Amygdala (tissue), 56 donors: ENCODE results near the gene TMEM203.
"Not testable (repeated sequence)": the region's sequence is repeated elsewhere in the genome, so short reads cannot be mapped to it uniquely, and the experiment has no call there.

Experiments used
- DNase-seq, 56 donors: peaks; one replicate each; lab custom pipeline; 2025; lab: John Stamatoyannopoulos, UW

TMEM203 gene, protein sequence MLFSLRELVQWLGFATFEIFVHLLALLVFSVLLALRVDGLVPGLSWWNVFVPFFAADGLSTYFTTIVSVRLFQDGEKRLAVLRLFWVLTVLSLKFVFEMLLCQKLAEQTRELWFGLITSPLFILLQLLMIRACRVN

DNA sequence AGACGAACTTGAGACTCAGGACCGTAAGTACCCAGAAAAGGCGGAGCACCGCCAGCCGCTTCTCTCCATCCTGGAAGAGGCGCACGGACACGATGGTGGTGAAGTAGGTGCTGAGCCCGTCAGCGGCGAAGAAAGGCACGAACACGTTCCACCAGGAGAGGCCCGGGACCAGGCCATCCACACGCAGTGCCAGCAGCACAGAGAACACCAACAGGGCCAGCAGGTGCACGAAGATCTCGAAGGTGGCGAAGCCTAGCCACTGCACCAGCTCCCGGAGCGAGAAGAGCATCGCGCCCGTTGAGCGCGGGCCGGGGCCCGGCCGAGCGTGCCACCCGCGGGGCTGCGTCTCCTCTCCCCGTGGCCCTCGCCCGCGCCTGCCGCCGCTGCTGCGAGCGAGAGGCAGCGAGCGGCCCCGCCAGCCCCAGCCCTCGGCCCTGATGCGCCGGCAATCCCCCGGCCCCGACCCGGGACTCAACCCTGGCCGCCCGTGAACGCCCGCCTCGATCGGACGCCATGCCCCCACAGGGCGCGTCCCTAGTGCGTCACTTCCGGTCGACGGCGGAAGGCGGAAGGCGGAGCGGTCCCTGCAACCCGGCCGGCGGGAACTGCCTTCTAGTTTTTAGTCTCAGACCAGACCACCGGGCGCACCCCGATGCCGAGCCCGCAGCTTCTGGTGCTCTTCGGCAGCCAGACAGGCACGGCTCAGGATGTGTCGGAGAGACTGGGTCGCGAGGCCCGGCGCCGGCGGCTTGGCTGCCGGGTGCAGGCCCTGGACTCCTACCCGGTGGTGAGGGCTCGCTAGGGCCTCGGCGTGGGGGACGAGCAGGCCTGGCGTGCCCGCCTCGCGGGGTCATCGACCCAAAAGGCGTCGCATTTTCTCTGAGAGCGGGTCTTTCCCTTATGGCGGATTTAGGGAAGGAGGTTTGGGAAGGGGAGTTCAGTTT is at the start of gene TMEM203, which contains the start of gene NDOR1:
Gene TMEM203, minus strand, starts transcription at position 523 of the 944 bp plus-strand sequence. Its CDS starts 234 bp downstream, at position 289.
Gene NDOR1, plus strand, starts transcription at position 575 of the 944 bp plus-strand sequence. Its CDS starts 78 bp downstream, at position 653.
- DNase-seq: peak; percentile 32 to 96 (median 85)

DNA sequence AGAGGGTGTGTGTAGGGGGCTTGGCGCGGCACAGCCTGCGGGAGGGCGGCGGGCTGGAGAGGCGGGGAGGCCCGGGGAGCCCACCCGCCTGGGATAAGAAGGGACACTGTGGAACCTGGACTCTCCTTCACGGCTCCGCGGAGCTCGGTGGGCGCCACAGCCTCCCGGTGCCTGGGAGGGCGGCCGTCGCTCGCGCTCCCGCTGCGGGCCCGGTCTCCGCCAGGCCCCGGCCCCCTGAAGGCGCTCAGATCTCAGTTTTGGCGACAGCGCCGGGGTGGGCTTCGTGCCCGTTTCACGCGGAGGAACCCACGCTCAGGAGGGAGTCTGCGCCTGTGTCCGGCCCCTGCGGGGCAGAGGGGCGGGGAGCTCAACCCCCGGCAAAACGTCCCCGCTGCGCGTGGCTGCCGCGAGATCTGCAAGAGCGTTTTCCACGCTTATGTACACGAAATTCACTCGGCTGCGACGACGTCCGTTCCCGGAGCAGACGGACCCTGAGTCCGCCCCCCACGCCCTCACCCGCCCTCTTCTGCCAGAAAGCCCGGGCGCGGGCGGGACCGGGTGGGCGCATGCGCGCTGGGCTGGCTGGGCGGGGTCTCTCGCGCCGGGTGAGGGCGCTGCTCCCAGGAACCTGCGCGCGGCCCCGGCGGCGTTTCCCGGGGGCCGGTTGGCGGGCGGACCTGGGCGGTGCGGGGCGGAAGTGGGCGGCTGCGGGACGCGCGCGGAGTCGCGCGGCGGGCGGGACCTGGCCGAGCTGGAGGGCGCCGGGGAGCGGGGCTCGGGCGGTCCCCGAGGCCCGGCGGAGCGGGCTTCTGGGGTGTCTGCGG is 49.4 kb upstream of the TMEM203 start, which contains the start of gene NELFB:
Gene NELFB, plus strand, starts transcription at position 704 of the 824 bp plus-strand sequence.
- peak; percentile 27 to 96 (median 86) for DNase-seq

DNA sequence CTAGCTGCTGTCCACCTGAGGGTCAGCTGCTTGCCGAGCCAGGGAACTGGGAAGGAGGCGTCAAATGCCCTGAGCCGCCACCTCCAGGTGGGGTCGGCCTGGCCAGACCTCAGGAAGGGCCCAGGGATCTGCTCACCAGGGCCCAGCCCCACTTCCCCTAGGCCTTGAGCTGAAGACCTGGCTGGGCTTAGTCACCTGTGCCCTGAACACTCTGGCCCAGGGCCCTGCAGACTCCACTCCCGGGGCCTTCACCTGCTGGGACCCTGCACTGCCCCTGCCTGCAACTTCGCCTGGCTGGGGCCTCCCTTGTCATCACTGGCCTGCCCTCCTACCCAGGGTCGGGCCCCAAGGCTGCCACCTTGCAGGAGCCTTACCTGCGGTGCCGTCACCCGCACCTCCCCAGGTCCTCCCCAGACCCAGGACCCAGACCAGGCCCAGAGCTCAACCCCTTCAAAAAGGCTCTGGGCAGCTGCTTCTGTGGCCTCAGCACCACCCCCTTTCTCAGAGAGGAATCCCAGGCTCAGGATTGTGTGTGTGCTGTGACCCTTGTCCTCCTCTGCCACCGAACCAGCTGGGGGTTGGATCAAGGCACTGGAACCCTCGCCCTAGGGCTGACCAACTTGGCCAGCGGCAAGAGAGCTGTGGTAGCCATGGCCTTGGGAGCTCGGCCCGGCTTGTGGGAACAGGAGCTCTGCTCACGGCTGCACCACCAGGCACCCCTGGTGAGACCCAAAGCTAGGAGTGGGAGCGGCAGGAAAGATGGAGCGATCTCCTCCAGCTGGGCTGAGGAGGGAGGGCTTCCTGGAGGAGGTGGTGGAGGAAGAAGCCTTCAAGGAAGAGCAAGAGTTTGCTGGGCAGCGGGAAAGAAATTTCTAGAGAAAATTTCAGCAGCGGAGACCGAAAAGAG is 48.5 kb upstream of the TMEM203 start:
- DNase-seq: peak in 1 of 56 donors; percentile 10

DNA sequence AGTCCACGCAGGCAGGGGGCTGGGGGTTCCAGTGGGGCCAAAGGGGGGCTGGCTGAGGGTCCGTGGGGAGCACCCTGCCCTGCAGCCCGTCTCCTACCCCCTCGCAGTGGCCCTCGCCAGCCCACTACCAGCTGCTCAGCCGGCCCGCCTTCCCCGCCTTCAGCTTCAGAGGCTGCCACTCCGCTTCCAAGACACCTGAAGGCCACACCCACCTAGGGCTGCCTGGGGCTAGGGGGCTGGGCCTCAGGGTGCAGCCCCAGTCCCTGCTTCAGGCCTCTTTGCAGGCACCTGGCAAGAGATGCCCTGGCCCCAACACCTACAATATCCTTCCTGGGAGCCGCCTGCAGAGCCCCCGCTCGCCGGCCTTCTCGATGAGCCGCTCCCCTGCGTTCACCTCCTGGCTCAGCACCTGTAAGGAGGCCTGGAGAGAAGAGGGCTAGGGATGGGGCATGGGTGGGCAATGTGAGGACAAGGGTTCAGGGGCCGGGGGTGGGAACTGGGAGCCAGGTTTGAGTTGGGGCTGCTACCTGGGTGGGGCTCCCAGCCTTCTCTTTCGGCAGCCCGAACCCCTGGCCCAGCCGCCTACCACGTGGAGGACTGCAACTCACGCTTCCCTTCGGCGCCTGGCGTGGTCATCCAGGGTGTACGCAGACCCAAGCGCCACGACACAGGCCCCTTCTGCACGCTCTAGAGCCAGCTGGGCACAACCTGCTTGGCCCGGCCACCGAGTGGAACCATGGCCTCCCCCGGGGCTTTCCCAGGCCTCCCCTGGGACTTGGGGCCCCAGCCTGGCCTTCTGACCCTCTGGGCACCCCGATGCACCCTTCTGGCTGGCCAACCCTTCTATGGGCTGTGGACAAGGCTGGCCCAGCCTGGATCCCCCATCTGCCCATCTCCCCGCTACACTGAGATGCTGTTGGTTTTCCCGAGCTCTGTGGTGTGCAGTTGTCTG is 47.4 kb upstream of the TMEM203 start:
- DNase-seq: no peak

DNA sequence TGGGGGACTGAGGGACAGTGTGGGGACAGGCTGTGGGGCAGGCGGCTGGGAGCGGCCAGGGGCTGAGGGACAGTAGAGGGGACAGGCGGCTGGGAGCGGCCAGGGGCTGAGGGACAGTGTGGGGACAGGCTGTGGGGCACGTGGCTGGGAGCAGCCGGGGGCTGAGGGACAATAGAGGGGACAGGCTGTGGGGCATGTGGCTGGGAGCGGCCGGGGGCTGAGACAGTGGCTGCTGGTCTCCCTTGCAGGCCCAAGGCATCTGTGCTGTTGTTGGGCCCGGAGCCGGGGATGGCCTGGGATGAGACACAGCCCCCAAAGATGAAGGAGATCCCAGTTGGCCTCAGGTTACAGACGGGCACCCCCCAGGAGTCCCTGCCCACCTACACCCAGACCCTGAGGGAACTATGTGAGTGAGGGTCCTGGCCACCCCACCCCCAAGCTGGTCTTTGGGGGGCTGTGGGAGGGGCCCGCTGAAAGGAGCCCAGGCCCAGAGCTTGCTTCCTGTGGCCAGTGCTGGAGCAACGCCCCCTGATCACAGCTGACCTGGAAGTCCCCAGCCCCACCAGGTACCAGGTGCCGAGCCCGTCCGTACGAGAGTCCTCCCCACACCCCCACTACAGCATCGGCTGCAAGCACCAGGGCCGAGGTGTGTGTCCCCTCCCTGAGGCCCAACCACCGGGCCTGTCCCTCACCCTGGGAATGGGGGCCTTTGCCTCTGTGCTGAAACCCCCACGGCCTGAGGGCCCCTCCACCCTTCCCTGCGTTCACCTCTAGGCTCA is 46.2 kb upstream of the TMEM203 start:
- no peak for DNase-seq

DNA sequence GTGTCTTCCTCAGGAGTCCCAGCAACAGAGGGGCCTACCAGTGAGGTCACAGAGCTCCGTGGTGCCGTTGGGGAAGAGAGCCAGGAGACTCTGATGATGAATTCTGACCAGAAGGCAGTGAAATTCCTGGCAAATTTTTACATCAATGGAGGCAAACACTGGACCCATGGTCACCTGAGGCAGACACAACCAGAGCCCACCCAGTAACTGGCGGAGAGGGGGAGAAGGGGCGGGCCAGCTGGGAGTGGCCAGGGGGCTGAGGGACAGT is 45.7 kb upstream of the TMEM203 start, which contains the start of gene STPG3:
Gene STPG3, plus strand, starts transcription at position 93 of the 268 bp plus-strand sequence. Its CDS starts 1 bp downstream, at position 94.
- no peak for DNase-seq

DNA sequence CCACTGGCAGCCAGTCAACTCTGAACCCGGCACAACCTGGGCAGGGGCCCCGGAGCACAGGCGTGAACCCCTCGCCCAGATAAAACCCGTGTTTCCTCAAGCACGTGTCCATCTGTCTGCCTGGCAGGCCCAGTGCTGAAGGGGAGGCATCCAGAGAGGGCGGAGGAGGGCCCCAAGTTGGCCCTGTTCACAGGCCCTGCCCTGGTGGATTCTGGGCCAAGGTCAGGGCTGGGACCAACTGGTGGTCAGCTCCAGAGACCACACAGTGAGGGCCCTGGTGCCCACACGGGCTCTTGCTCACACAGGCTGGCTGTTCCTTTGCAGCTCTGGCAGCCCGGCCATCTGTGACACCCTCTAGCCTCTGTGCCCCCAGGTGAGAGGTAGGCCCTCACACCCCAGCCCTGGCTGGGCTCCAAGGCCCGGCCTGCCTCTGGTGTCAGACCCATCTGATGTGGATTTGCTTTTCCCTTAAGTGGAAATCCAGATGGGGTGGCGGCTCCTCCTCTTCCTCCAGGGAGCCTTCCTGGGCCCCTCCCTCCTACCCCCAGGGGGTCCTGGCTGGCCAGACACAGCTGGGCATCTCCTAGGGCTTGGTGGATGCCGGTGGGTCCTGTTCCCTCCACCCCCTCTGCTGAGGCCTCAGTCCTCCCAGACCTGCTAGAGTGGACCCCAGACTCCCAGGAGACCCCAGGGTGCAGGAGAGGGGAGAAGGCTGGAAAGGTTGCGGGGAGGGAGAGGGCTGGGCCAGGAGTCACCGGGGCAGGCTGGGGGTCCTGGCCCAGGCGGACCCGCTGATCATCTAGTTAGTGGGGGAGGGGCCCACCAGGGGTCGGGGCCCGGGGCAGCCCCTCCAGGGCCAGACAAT is 45.1 kb upstream of the TMEM203 start:
- no peak for DNase-seq

DNA sequence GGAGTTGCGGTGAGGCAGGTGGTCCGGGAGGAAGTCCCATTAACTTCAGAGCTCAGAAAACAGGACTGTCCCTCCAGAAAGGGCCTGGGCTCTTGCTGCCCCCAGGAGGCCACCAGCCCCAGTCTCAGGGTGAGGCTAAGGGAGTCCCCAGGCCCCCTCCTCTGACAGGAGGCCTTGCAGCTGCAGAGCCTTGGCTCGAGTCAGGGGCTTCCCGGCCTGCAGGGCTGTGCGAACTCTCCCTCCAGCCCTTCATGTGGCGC is 42.4 kb upstream of the TMEM203 start:
- no peak for DNase-seq

DNA sequence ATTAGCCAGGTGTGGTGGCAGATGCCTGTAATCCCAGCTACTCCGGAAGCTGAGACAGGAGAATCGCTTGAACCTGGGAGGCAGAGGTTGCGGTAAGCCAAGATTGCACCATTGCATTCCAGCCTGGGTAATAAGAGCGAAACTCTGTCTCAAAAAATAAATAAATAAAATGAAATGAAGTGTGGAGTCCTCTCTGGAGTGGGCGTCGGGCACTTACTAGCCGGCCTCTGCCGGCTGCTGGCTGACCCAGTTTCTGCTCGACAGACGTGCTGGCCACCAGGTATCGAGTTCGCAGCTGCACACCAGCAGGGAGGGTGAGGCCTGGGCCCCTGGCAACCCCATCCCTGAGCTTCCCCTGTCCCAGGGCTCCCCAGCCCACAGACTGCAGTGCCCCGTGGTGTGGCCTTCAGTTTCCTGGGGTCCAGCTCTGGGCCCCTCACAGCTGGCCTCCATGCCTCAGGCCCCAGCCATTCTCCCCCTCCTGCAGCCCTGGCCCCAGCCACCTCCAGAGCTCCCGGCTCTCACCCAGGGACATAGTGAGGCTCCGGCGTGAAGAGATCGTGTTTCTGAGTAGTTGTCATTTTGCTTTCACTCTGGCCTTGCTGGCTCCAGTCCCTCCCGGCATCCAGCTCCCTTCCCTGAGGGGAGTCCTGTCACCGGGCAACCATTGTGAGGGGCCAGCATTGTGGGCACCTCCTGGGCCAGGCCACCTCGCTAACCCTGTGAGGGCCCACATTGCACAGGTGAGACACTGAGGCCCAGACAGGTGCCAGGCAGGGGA is 41.9 kb upstream of the TMEM203 start:
- DNase-seq: no peak

DNA sequence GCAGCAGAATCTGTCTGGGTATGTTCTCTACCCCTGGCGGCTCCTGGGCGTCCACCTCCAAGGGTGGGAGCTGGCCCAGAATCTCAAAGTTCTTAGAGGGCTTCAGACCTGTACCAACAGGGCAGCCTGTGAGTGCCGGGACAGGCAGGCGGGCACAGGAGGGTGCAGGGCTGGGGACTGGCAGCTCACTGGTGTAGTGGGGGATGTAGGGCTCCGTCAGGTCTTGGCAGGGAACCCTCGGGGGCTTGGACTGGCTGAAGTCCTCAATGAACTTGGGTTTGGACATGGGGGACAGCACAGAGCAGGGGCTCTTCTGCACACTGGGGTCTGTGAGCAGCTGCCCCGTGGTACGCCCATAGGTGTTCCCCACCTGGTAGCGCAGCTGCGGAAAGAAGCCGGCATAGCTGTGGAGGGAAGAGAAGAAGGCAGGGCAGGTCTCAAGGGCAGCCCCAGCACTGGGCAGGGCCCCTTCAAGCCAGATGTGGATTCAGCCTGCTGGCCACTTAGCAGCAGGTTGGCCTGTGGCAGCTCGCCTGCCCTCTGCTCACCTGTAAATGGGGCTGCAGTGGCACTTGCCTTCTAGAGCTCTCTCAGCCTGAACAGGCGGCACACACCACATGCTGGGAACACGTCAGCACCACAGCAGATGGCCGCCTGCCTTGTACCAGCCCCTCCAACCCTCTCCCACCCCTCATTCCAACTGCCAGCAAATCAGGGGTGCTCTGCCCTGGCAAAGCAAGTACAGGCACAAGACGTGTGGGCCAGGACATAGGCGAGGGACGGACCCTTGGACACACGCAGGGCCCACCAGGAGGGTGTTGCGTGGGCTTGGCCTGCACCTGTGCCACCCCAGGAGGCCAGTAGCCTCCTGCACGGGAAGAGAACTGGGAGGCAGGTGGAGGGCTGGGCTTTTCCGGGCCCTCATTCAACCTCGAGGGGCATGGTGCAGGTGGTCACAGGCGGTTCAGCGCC is 40.3 kb upstream of the TMEM203 start:
- no peak for DNase-seq

DNA sequence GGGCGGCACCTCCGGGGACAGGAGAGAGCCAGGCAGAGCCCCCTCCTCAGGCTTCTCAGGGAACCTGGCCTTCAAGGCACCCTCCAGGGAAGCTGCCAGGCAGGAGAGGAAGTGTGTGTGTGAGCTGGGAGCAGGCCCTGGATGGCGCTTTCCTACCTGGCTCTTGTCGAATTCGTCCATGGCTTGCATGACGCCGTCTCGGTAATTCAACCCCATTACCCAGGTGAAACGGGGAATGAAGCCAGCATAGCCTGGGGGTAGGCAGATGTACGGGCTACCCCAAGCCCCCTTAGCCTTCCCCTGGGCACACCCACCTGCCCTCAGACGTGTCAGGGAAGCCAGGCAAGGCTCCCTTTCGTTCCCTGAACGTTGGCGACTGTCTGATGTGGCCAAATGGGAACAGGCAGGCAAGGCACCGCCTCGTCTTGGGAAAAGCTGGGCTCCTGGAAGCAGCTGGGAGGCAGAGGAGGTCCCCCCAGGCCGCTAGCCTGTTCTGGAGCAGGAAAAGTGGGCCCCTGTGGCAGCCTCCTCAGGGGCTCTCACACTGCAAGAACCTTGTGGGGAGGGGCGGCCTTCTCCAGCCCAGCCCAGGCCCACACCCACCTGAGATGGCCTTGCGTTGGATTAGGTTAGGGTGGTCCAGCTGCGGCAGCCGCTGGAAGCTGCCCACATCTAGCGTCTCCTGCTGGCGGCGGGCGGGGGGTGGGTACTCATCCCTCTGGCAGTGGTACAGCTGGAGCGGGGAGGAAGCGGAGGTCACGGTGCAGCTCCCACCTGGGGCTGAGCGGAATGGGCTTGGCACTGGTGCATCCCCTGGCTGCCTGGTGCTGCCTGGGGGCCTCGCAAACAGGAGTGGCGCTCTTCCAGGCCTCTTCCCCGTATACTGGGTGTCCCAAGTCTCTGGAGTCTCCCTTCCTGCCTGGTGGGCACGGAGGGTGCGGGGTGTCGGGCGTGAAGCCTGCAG is 39.3 kb upstream of the TMEM203 start:
- DNase-seq: no peak

DNA sequence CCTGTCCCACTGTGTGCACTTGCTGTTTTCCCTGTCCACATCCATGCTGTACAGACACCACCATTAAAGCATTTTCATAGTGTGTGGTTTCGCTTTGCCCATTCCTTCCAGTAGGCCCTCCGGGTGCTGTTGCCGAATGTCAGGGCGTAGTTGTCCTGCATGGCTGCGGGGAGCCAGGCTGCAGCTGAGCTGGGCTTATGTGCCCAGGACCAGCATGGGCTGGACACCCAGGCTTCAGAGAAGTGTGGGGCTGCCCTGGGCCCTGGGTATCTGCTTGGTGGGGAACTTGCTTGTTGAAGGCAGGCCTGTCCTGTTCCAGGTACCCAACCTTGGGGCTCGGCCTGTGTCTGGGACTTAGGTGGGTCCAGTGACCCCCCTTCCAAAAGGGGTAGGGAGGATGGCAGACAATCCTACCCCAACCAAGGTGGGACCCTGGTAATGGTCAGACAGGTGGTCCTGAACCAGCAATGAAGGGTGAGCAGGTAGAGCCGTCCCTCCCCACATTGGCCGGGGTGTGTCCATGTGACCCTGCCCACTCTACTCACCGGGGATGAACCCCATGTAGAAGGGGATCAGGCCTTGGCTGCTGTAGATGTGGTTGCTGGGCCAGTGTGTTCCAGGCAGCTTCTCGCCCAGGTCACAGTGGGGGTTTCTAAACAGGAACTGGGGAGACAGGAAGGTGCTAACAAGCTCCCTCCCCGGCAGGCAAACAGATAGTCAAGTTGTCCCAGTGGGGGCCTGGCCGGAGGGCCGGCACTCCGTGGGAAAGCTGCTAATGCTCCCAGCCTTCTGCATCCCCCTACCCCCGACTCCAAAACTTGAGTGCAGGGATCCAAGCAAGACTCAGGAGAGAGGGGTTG is 38.4 kb upstream of the TMEM203 start:
- DNase-seq: no peak

DNA sequence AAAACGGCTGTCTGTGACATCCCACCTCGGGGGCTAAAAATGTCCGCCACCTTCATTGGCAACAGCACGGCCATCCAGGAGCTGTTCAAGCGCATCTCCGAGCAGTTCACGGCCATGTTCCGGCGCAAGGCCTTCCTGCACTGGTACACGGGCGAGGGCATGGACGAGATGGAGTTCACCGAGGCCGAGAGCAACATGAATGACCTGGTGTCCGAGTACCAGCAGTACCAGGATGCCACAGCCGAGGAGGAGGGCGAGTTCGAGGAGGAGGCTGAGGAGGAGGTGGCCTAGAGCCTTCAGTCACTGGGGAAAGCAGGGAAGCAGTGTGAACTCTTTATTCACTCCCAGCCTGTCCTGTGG is 37.8 kb upstream of the TMEM203 start:
- not testable (repeated sequence) for DNase-seq
